A549 treated with AZD9567 at 1 μM for 4 hours (cell line): Measurements from ENCODE around the gene WDR38. TPM values are rescaled to one million over a fixed set of nuclear protein-coding genes. Genes with fewer than 3 reads are reported as not detected.

ENCODE experiments used
- total RNA-seq: library from RNA; stranded (reverse); fragments of 200-300 nt; extraction: Qiagen RNA extraction; gene quantifications from 5 replicates; pipeline ENCODE4 v1.2.3, GENCODE V29; 2022; ENCODE audit not compliant: insufficient read depth

Gene WDR38, protein sequence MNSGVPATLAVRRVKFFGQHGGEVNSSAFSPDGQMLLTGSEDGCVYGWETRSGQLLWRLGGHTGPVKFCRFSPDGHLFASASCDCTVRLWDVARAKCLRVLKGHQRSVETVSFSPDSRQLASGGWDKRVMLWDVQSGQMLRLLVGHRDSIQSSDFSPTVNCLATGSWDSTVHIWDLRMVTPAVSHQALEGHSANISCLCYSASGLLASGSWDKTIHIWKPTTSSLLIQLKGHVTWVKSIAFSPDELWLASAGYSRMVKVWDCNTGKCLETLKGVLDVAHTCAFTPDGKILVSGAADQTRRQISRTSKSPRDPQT
- total RNA-seq, result 0.06 to 0.15 TPM (median 0.08 TPM) in 4 of 5 replicates, not detected in the other

DNA sequence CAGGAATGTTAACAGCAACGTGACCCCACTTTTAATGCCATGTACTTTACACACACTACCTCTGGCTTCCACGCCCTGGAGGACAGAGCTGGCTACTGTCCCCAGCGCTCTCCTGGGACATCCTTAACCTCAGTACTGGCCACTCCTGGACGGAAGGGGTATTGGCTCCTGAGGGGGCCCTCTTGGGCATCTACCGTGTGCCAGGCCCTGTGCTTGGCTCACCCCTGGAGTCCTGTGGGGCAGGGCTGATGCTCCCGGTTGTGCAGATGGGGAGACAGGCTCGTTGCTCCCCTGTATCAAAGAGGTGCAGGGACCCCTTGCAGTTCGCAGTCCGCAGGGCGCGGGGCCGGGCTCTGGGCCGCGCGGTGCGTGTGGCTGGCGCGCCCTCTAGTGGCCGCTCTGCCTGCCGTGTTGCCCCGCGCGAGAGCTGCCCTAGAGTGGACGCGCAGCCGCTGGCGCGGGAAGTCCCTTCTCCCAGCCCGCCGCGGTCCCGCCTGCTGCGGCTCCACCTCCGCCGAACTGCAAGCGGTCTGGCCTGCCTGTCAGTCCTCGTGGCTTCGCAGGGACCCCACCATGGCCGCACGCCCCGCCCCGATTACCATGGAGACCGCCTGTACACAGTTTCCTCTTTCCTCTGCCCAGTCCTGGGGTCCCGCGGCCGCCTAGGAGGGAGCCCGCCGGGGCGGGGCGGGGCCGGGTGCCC, at the start of gene WDR38:
Gene WDR38 (plus strand): TSS at position 632 of the 703 bp plus-strand sequence. CDS start 72 bp downstream, outside the sequence.

DNA sequence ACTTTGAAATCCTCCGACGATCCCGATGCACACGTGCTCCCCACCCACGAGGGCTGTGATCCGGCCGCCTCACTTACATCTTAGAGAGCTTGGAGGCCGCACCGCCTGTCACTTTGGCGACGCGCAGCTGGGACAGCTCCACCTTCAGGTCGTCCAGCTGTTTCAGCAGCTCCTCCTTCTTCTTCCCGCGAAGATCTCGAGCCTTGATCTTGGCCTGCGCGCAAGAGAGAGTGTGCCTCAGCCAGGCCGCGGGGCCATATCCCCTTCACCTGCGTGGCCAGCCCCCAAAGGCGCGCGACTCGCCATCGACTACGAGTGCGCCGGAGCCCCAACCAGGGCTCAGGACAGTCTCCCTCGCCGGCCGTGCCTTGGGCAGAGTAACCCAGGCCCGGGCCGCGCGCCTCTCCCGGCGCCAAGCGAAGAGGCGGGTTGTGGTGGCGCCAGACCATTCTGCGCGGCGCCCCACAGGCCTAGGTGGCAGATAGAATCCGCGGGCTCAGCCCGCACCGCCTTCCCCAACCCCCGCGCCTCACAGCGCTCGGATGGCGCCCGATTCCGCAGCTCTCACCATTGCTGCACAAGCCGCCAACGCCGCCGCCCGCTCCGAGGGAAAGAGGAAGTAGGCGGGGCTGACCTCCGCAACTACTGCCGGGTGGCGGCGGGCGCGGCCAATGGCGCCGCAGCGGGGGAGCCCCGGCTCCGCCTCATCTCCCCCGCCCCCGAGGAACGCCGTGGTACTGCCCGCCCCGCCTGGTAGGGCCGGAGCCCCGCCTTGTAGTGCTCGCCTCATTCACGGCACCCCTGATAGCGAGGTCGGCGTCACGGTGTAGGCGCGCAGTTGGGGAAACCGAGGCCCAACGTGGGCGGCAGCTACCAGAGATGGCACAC, 8.3 kb downstream of the WDR38 start, which contains the start of the genes ARPC5L and RPL35:
Gene ARPC5L (plus strand): TSS at position 789 of the 888 bp plus-strand sequence. CDS start 7,161 bp downstream, outside the sequence.
Gene RPL35 (minus strand): TSS at position 616 of the 888 bp plus-strand sequence. CDS start 45 bp downstream, at position 571.

Other genes with a start within 250 kb of the WDR38 start
- gene NR6A1, start 82.1 kb upstream of the WDR38 start, total RNA-seq, result 1.2 to 2.4 TPM (median 1.9 TPM) in 5 replicates
- 17.5 to 24.3 TPM (median 21.9 TPM) in 5 replicates for gene OLFML2A, start 76.3 kb upstream of the WDR38 start, total RNA-seq
- 2,821 to 3,072 TPM (median 2,972 TPM) in 5 replicates for gene RPL35, start 8.5 kb downstream of the WDR38 start, total RNA-seq
- gene ARPC5L, start 8.7 kb downstream of the WDR38 start, total RNA-seq, result 62.1 to 79.9 TPM (median 71.9 TPM) in 5 replicates
- 10.5 to 14.6 TPM (median 10.7 TPM) in 5 replicates for gene GOLGA1, start 87.6 kb downstream of the WDR38 start, total RNA-seq